GM12878 (cell line): ENCODE results near the gene PHF14. TPM values are rescaled to one million over a fixed set of nuclear protein-coding genes. Genes with fewer than 3 reads are reported as not detected.

Source experiments
- ATAC-seq: fragments of 200-7000 bp; cut with Tn5 transposase; 3 replicates; pipeline ENCODE4 v1.9.1; 2020; ENCODE audit warnings: mild to moderate bottlenecking, moderate library complexity
- BruUV-seq: library from RNA; stranded (reverse); fragments of 400-500 nt; replicated peaks from 2 replicates; lab custom pipeline; 2021; lab: Mats Ljungman, UMichigan
- CTCF ChIA-PET: fragments of 300-600 bp; sonication (Branson Sonifier 250); formaldehyde crosslinking; extraction: SDS; loops from one replicate; lab custom pipeline; 2021; ENCODE audit warnings: inconsistent platforms; lab: Yijun Ruan, JAX
- POLR2A ChIA-PET: fragments of 350-600 bp; formaldehyde crosslinking; extraction: SDS; loops from one replicate; lab custom pipeline; 2021; ENCODE audit warnings: inconsistent platforms; lab: Charles Lee
- RAD21 ChIA-PET: fragments of 300-600 bp; sonication (Branson Sonifier 250); formaldehyde crosslinking; loops from one replicate; lab custom pipeline; 2023; ENCODE audit warnings: antibody characterized with exemption; ENCODE audit not compliant: unreplicated experiment; lab: Charles Lee
- SMC1A ChIA-PET: fragments of 300-600 bp; sonication (Branson Sonifier 250); formaldehyde crosslinking; loops from one replicate; lab custom pipeline; 2023; ENCODE audit not compliant: unreplicated experiment, uncharacterized antibody; lab: Charles Lee
- DNase-seq: peaks from one replicate; pipeline ENCODE4 v3.0.0-alpha.2; 2011; ENCODE audit warnings: low read depth, low spot score
- FAIRE-seq: peaks from 3 replicates; lab custom pipeline; 2011; peaks lifted over from hg19 to GRCh38; lab: Jason Lieb, UNC
- H2AFZ ChIP-seq: 2 replicates; pipeline ENCODE4 v1.6.0; 2011; ENCODE audit warnings: low read depth, low read length, control low read depth; ENCODE audit not compliant: control insufficient read depth
- H3K27ac ChIP-seq: 2 replicates; pipeline ENCODE4 v1.5.1; 2011; ENCODE audit warnings: control low read depth; ENCODE audit not compliant: control insufficient read depth, insufficient read depth
- H3K27me3 ChIP-seq, 2 experiments: replicated peaks in 1 of 2; 2 replicates each; pipeline versions ENCODE4 v1.6.0 to v1.6.1; 2011; ENCODE audit warnings: low read length in 1 of 2; ENCODE audit not compliant: control insufficient read depth in 2 of 2, insufficient read depth in 2 of 2
- H3K36me3 ChIP-seq, 2 experiments: 2 replicates each; pipeline ENCODE4 v1.5.1; 2011; ENCODE audit warnings: low read length in 1 of 2; ENCODE audit not compliant: control insufficient read depth in 2 of 2, insufficient read depth in 2 of 2
- H3K4me1 ChIP-seq: 2 replicates; pipeline ENCODE4 v1.6.1; 2011; ENCODE audit warnings: mild to moderate bottlenecking, low read length, moderate library complexity, mixed read lengths; ENCODE audit not compliant: control insufficient read depth, insufficient read depth
- H3K4me2 ChIP-seq: 2 replicates; pipeline ENCODE4 v1.6.0; 2011; ENCODE audit warnings: control low read depth; ENCODE audit not compliant: control insufficient read depth, insufficient read depth
- H3K4me3 ChIP-seq: fragments of 200-600 bp; sonication (generic); 2 replicates; pipeline ENCODE4 v1.5.1; 2016
- H3K79me2 ChIP-seq: 2 replicates; pipeline ENCODE4 v1.6.0; 2011; ENCODE audit warnings: low read length; ENCODE audit not compliant: control insufficient read depth, insufficient read depth
- H3K9ac ChIP-seq: 2 replicates; pipeline ENCODE4 v1.8.0; 2011; ENCODE audit warnings: low read length, control low read depth, mixed read lengths; ENCODE audit not compliant: control insufficient read depth, insufficient read depth
- H3K9me3 ChIP-seq: replicated peaks from 3 replicates; pipeline ENCODE4 v1.5.1; 2011; ENCODE audit warnings: mild to moderate bottlenecking, low read length; ENCODE audit not compliant: control insufficient read depth, insufficient read depth
- H4K20me1 ChIP-seq: 2 replicates; pipeline ENCODE4 v1.6.0; 2011; ENCODE audit not compliant: control insufficient read depth, insufficient read depth
- BMI1 ChIP-seq: fragments of 450-650 bp; IDR thresholded peaks from 2 replicates; pipeline ENCODE4 v1.6.1; 2016; ENCODE audit warnings: mild to moderate bottlenecking, moderate library complexity, borderline replicate concordance
- CBX3 ChIP-seq: fragments of 200-600 bp; sonication (generic); IDR thresholded peaks from 2 replicates; pipeline ENCODE4 v1.6.1; 2016; ENCODE audit warnings: low read depth, borderline replicate concordance
- EP300 ChIP-seq, 2 experiments: fragments of 150-350 bp in 1 of 2; IDR thresholded peaks; 2 replicates each; pipeline ENCODE4 v1.6.1; 2011 to 2012; ENCODE audit warnings: low read depth in 2 of 2, low read length in 2 of 2, borderline replicate concordance in 1 of 2, improper control_type of control experiment in 1 of 2, inconsistent platforms in 1 of 2; ENCODE audit not compliant: control insufficient read depth in 1 of 2
- ESRRA ChIP-seq: IDR thresholded peaks from 2 replicates; pipeline ENCODE4 v1.6.1; 2012; ENCODE audit warnings: mild to moderate bottlenecking, low read length, improper control_type of control experiment
- IKZF1 ChIP-seq: fragments of 450-650 bp; conservative IDR thresholded peaks from 2 replicates; pipeline ENCODE4 v1.6.1; 2017; ENCODE audit warnings: antibody characterized with exemption, mild to moderate bottlenecking
- JUNB ChIP-seq: IDR thresholded peaks from 2 replicates; pipeline ENCODE4 v1.6.1; 2016; ENCODE audit warnings: antibody characterized with exemption, mild to moderate bottlenecking
- MYC ChIP-seq: IDR thresholded peaks from 2 replicates; pipeline ENCODE4 v1.6.1; 2011; ENCODE audit warnings: mild to moderate bottlenecking, low read length, moderate library complexity, inconsistent platforms; ENCODE audit not compliant: insufficient read depth, insufficient replicate concordance, insufficient read length, severe bottlenecking
- POLR2AphosphoS2 ChIP-seq: IDR thresholded peaks from 2 replicates; pipeline ENCODE4 v1.6.1; 2011; ENCODE audit warnings: low read depth, mild to moderate bottlenecking, low read length, improper control_type of control experiment, moderate library complexity
- SIX5 ChIP-seq: IDR thresholded peaks from 2 replicates; pipeline ENCODE4 v1.6.1; 2011; ENCODE audit warnings: mild to moderate bottlenecking, low read depth, low read length, moderate library complexity; ENCODE audit not compliant: severe bottlenecking
- SMARCA5 ChIP-seq: fragments of 450-650 bp; IDR thresholded peaks from 2 replicates; pipeline ENCODE4 v1.6.1; 2017; ENCODE audit warnings: mild to moderate bottlenecking
- SPI1 ChIP-seq: IDR thresholded peaks from 2 replicates; pipeline ENCODE4 v1.6.1; 2011; ENCODE audit warnings: low read depth, mild to moderate bottlenecking, low read length, moderate library complexity, borderline replicate concordance; ENCODE audit not compliant: insufficient read depth
- STAT1 ChIP-seq: fragments of 450-650 bp; conservative IDR thresholded peaks from 2 replicates; pipeline ENCODE4 v1.6.1; 2014; ENCODE audit warnings: antibody characterized with exemption, mild to moderate bottlenecking
- WGBS: methylation state at CpG from one replicate; pipeline ENCODE4 v1.1.6; 2016; ENCODE audit warnings: low lambda C conversion rate; ENCODE audit not compliant: insufficient replicate concordance, insufficient coverage; ENCODE audit errors: missing lambda C conversion rate; 5-methylcytosine and 5-hydroxymethylcytosine counted together
- in situ Hi-C: fragments of 300-500 bp; cut with MboI; formaldehyde crosslinking; loops from 9 replicates; pipeline ENCODE4 v1.14.3; 2018; ENCODE audit warnings: mixed read lengths
- intact Hi-C: fragments of 100-400 bp; cut with micrococcal nuclease; formaldehyde crosslinking; loops from one replicate; pipeline ENCODE4 v1.14.2; 2022; ENCODE audit not compliant: unreplicated experiment
- polyA plus RNA-seq, 11 experiments: library from polyadenylated mRNA; depleted of rRNA in 4 of 11; unstranded in 6 of 11; stranded (reverse) in 5 of 11; fragments of >200 nt; fragmentation: Nextera tagmentation in 4 of 11; fragmentation: Illumina TruSeq in 1 of 11; extraction: Ambion mirVana in 4 of 11; extraction: Trizol in 1 of 11; gene quantifications; 1 replicate in 1 of 11; 2 replicates in 10 of 11; pipeline versions ENCODE4 v1.2.1 to v1.2.3, GENCODE V29; 2011 to 2016; ENCODE audit warnings: inconsistent platforms in 2 of 11, missing spikeins in 2 of 11, low read depth in 1 of 11
- total RNA-seq, 4 experiments: library from RNA; depleted of rRNA in 3 of 4; stranded (reverse); fragments of >200 nt in 3 of 4; fragmentation: Illumina TruSeq in 1 of 4; extraction: Trizol in 1 of 4; gene quantifications; 2 replicates each; pipeline versions ENCODE4 v1.2.1 to v1.2.3, GENCODE V29; 2013 to 2021
- TF ChIP-seq, protein P1 (sequence below): IDR thresholded peaks from 2 replicates; pipeline ENCODE4 v1.6.1; 2012; ENCODE audit warnings: low read depth, low read length, improper control_type of control experiment

The PHF14 gene
- total and polyA plus RNA-seq, 10 of the 15 experiments (the other 5 are each of a cell fraction or from before 2014, with no cell fraction given): 21.3 to 47.1 (median 29.9) TPM

DNA sequence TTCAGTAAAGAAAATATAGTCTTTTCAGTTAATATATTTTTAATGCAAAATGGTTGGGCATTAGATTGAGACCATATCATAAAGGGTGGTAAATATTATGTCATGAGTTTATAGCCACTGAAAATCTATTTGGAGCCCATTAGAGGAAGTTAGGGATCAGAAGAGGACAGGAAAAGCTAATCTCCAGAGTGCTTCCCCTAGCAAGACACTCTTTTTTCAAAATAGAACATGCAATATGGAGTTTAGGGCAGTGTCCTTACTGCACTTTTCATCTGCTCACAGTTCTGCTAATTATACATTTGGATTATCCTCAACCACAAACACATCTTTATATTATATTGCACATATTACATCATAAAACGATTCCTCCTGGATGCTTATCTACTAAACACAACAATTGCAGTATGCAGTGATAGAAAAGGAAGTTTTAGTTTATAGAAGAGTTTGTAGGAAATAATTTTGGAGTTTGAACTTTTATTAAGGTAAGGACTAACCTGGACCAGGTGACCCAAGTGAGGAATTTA is 159.8 kb downstream of the PHF14 start:
- no peak overlapping the region for H3K4me3 ChIP-seq
- RAD21 ChIA-PET: no interaction called here
- SMC1A ChIA-PET: interaction anchor here (0.7 kb wide), 1 partner anchor 36 kb away, joined by 3 read pairs; no protein-coding TSS in a partner anchor
- WGBS: 97% methylated on average over 1 of the region's 1 CpG
- H3K9me3 ChIP-seq: no peaks in the 10 kb centered on the region
- in situ Hi-C loops: no loop called here
- no peaks in the 10 kb centered on the region for H3K79me2 ChIP-seq
- H3K4me1 ChIP-seq: no peaks in the 10 kb centered on the region
- H4K20me1 ChIP-seq: no peaks in the 10 kb centered on the region
- no peak for FAIRE-seq
- no peak overlapping the region for H2AFZ ChIP-seq
- no peak overlapping the region for H3K9ac ChIP-seq
- ATAC-seq: no peak
- no peaks in the 10 kb centered on the region for H3K27me3 ChIP-seq
- H3K27ac ChIP-seq: no peak overlapping the region
- H3K4me2 ChIP-seq: no peak overlapping the region
- intact Hi-C loops: no loop called here
- POLR2A ChIA-PET: interaction anchor here (0.6 kb wide), 1 partner anchor 79 kb away, joined by 3 read pairs; no protein-coding TSS in a partner anchor
- no peak for TF ChIP-seq POLR2AphosphoS2
- TF ChIP-seq, protein P1, sequence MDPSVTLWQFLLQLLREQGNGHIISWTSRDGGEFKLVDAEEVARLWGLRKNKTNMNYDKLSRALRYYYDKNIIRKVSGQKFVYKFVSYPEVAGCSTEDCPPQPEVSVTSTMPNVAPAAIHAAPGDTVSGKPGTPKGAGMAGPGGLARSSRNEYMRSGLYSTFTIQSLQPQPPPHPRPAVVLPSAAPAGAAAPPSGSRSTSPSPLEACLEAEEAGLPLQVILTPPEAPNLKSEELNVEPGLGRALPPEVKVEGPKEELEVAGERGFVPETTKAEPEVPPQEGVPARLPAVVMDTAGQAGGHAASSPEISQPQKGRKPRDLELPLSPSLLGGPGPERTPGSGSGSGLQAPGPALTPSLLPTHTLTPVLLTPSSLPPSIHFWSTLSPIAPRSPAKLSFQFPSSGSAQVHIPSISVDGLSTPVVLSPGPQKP: no peak
- no peak for TF ChIP-seq SMARCA5
- no peak for TF ChIP-seq JUNB
- no peak for TF ChIP-seq MYC
- TF ChIP-seq SIX5: no peak
- TF ChIP-seq BMI1: no peak
- TF ChIP-seq STAT1: no peak
- TF ChIP-seq ESRRA: no peak
- no peak for TF ChIP-seq SPI1
- TF ChIP-seq CBX3: no peak
- no peak for TF ChIP-seq IKZF1
- no peak for TF ChIP-seq EP300 (IDR thresholded peaks at IDR 0.05; ENCODE audit: borderline replicate concordance in 1 of 2, control insufficient read depth in 1 of 2, low read depth in 2 of 2, low read length in 2 of 2)
- H3K36me3 ChIP-seq: no peaks in the 10 kb centered on the region
- CTCF ChIA-PET: no interaction called here
- BruUV-seq: no TSS peak
- DNase-seq: no peak
